Heart right ventricle (tissue), 16 donors: ENCODE results near the gene BNIP5. TPM values are rescaled to one million over a fixed set of nuclear protein-coding genes. Genes with fewer than 3 reads are reported as not detected.

Experiments used
- ATAC-seq, 8 donors: fragments of 200-7000 bp; cut with Tn5 transposase; one replicate each; pipeline ENCODE4 v1.9.1; 2020; ENCODE audit warnings: mild to moderate bottlenecking in 8 of 8, moderate library complexity in 8 of 8, moderate number of reproducible peaks in 1 of 8
- DNase-seq, 2 donors: peaks; one replicate each; pipeline ENCODE4 v3.0.0-alpha.2; 2020
- H3K27ac ChIP-seq, 10 donors: fragments of 200-600 bp; sonication (generic) in 2 of 10; one replicate each; pipeline versions ENCODE4 v1.5.0 to v1.8.0; 2020 to 2022; ENCODE audit warnings: mild to moderate bottlenecking in 3 of 10
- H3K27me3 ChIP-seq, 7 donors: fragments of 200-600 bp; one replicate each; pipeline ENCODE4 v1.8.0; 2021 to 2022; ENCODE audit warnings: mild to moderate bottlenecking in 2 of 7
- H3K36me3 ChIP-seq, 9 donors: fragments of 200-600 bp; sonication (generic) in 1 of 9; one replicate each; pipeline versions ENCODE4 v1.5.0 to v1.8.0; 2020 to 2022; ENCODE audit warnings: mild to moderate bottlenecking in 2 of 9
- H3K4me1 ChIP-seq, 9 donors: fragments of 200-600 bp; sonication (generic) in 1 of 9; one replicate each; pipeline versions ENCODE4 v1.5.0 to v1.8.0; 2020 to 2022; ENCODE audit warnings: mild to moderate bottlenecking in 4 of 9
- H3K4me3 ChIP-seq, 10 donors: fragments of 200-600 bp; sonication (generic) in 2 of 10; one replicate each; pipeline versions ENCODE4 v1.5.0 to v1.8.0; 2020 to 2022; ENCODE audit warnings: mild to moderate bottlenecking in 7 of 10, moderate library complexity in 2 of 10
- H3K9me3 ChIP-seq, 11 donors: fragments of 200-600 bp in 10 of 11; sonication (generic) in 2 of 11; one replicate each; pipeline versions ENCODE4 v1.5.0 to v1.8.0; 2013 to 2022; ENCODE audit warnings: mild to moderate bottlenecking in 2 of 11, control low read depth in 1 of 11, moderate library complexity in 1 of 11
- WGBS, 2 donors: extraction: QIAGEN DNeasy Blood & Tissue Kit; methylation state at CpG; one replicate each; pipeline ENCODE4 v1.1.7; 2013; ENCODE audit warnings: inconsistent platforms in 1 of 2; 5-methylcytosine and 5-hydroxymethylcytosine counted together
- intact Hi-C, 10 donors: fragments of 100-400 bp; cut with DNase I; formaldehyde crosslinking; loops; one replicate each; pipeline versions ENCODE4 v1.11.1 to v1.14.2; 2022
- polyA plus RNA-seq, 2 donors: library from polyadenylated mRNA; stranded (reverse); fragments of 200-250 nt; gene quantifications; one replicate each; pipeline ENCODE4 v1.2.3, GENCODE V29; 2013
- total RNA-seq, 10 donors: library from RNA; stranded (reverse); fragmentation: NEBNext Ultra II Directional in 3 of 10; extraction: Animal tissue kit (Norgen Biotek cat#: 25700) in 3 of 10; gene quantifications; one replicate each; pipeline versions ENCODE4 v1.2.1 to v1.2.4, GENCODE V29; 2021 to 2023
- TF ChIP-seq, protein P1 (sequence below), 9 donors: fragments of 200-600 bp; sonication (generic) in 2 of 9; IDR thresholded peaks; one replicate each; pipeline versions ENCODE4 v1.5.0 to v1.8.0; 2021 to 2022; ENCODE audit warnings: antibody characterized with exemption in 9 of 9, mild to moderate bottlenecking in 5 of 9, moderate library complexity in 1 of 9
- donor health status: Arrhythmogenic right ventricular cardiomyopathy.
- donor health status: ischemic (EF 13 %, LVEDD 7.1; RV severe dilation, severe dysfunction).
- donor health status: healthy with polysubstance abuse.
- donor health status: DM: no; HTN: yes; CAD: no.
- donor health status: DM: no; HTN: no; CAD: no.
- donor health status: ischemic (EF 25% LVEDD 6.9; RV normal size, moderate dysfunction).
- donor health status: ischemic (EF 25% LVEDD 5.7; RV mildly dilated, moderate dysfunction).
- donor health status: healthy.
- donor health status: DM: yes; HTN: yes; CAD: no.
- donor health status: Ischemic cardiomyopathy.
- donor health status: ischemic (EF 35%, LVEDD 5.7; RV mildly dilated, moderate dysfunction).
- donor health status: nonischemic (EF 11% LVEDD 7.7; RV severe dilation, severe dysfunction).
- donor health status: DM: yes; HTN: yes; CAD: no.
- donor health status: PGD.
- donor health status: ischemic (EF 29% LVEDD 5.4; RV normal size, mild dysfunction).
- donor health status: nonischemic (EF 23%, LVEDD 6.1; RV moderate dilation, normal function).

The BNIP5 gene
- total and polyA plus RNA-seq, 12 donors, result not detected

GRCh38 chr6:36308514-36308913, 28.2 kb downstream of the BNIP5 start:
- WGBS, 2 donors, result 96 to 98% methylated on average over 5 of the region's 5 CpGs
- no peak for DNase-seq
- no peak overlapping the region for H3K27ac ChIP-seq
- H3K36me3 ChIP-seq, result no peaks in the 10 kb centered on the region
- no peaks in the 10 kb centered on the region for H3K9me3 ChIP-seq
- no peak overlapping the region for H3K4me3 ChIP-seq
- intact Hi-C loops, result no loop called here
- no peak for ATAC-seq
- peaks cover 0 to 36% (median 14%) of the 10 kb centered on the region in 7 donors for H3K27me3 ChIP-seq
- H3K4me1 ChIP-seq, result peaks cover 0 to 10% (median 0%) of the 10 kb centered on the region in 9 donors
- TF ChIP-seq, protein P1, sequence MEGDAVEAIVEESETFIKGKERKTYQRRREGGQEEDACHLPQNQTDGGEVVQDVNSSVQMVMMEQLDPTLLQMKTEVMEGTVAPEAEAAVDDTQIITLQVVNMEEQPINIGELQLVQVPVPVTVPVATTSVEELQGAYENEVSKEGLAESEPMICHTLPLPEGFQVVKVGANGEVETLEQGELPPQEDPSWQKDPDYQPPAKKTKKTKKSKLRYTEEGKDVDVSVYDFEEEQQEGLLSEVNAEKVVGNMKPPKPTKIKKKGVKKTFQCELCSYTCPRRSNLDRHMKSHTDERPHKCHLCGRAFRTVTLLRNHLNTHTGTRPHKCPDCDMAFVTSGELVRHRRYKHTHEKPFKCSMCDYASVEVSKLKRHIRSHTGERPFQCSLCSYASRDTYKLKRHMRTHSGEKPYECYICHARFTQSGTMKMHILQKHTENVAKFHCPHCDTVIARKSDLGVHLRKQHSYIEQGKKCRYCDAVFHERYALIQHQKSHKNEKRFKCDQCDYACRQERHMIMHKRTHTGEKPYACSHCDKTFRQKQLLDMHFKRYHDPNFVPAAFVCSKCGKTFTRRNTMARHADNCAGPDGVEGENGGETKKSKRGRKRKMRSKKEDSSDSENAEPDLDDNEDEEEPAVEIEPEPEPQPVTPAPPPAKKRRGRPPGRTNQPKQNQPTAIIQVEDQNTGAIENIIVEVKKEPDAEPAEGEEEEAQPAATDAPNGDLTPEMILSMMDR (IDR thresholded peaks at IDR 0.05), result no peak

DNA sequence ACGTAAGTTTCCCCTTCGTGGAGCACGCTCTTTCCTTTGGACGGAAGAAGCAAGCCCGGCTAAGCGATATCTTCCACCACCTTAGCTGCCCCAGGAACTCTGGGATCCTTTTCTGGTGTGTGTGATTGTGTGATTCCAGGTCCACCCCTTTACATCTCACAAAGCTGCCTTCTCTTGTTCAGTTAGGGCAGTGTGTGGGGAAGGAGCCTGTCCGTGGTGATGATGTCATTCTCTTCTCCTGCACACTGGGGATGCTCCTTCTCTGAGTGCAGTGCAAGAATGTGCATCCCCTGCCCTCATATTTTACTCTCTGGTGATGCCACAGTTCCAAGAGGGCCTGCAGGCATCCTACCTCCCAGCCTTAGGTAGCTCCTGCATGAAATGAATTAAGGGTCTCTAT, 30.3 kb downstream of the BNIP5 start:
- Histone ChIP-seq H3K4me3 (no peak overlapping the region), H3K27ac (no peak overlapping the region), H3K27me3 (peaks cover 0 to 43% (median 21%) of the 10 kb centered on the region in 7 donors), H3K36me3 (no peaks in the 10 kb centered on the region), H3K9me3 (no peaks in the 10 kb centered on the region), H3K4me1 (peaks cover 0 to 3% (median 0%) of the 10 kb centered on the region in 9 donors)
- TF ChIP-seq, protein P1 (IDR thresholded peaks at IDR 0.05), result no peak
- no peak for DNase-seq
- ATAC-seq, result no peak
- 74 to 77% methylated on average over 7 of the region's 7 CpGs for WGBS, 2 donors
- intact Hi-C loops, result no loop called here

GRCh38 chr6:36305885-36306284, 30.8 kb downstream of the BNIP5 start:
- WGBS, 2 donors, result 90 to 93% methylated on average over 11 of the region's 11 CpGs
- peaks cover 0 to 3% (median 0%) of the 10 kb centered on the region in 9 donors for H3K4me1 ChIP-seq

GRCh38 chr6:36302227-36302976, 34.3 kb downstream of the BNIP5 start:
- ATAC-seq, result peak; percentile 71 to 88 (median 86)
- peaks cover 0 to 38% (median 8%) of the 10 kb centered on the region in 7 donors for H3K27me3 ChIP-seq
- TF ChIP-seq, protein P1 (IDR thresholded peaks at IDR 0.05), result peak; percentile 71 to 93 (median 89)
- intact Hi-C loops, result loop anchor here in 8 of 10 donors (1.0 to 2.0 kb wide), 3 partner anchors 56 to 58 kb away; no protein-coding TSS in a partner anchor
- no peaks in the 10 kb centered on the region for H3K9me3 ChIP-seq
- no peaks in the 10 kb centered on the region for H3K36me3 ChIP-seq
- H3K4me1 ChIP-seq, result peaks cover 0 to 3% (median 0%) of the 10 kb centered on the region in 9 donors
- peak; percentile 60 to 90 for DNase-seq
- no peak overlapping the region for H3K27ac ChIP-seq
- WGBS, 2 donors, result 29 to 30% methylated on average over 13 of the region's 13 CpGs
- H3K4me3 ChIP-seq, result no peak overlapping the region

More at GRCh38 chr6:36305885-36306284, 30.8 kb downstream of the BNIP5 start:
- Histone ChIP-seq H3K27me3 (peaks cover 0 to 43% (median 21%) of the 10 kb centered on the region in 7 donors), H3K36me3 (no peaks in the 10 kb centered on the region), H3K4me3 (no peak overlapping the region), H3K9me3 (no peaks in the 10 kb centered on the region), H3K27ac (no peak overlapping the region)
- ATAC-seq, result no peak
- TF ChIP-seq, protein P1 (IDR thresholded peaks at IDR 0.05), result no peak
- intact Hi-C loops, result no loop called here
- no peak for DNase-seq
